Measurements from ENCODE around the gene FAM13C. TPM values are rescaled to one million over a fixed set of nuclear protein-coding genes. Genes with fewer than 3 reads are reported as not detected.
A peak's percentile ranks its signal among the peaks of the same experiment; 100 is the strongest.
"Not testable (repeated sequence)": the region's sequence is repeated elsewhere in the genome, so short reads cannot be mapped to it uniquely, and the experiment has no call there.

FAM13C gene
- total RNA-seq, 1 donor from 2014 or later: 31.8 TPM

DNA sequence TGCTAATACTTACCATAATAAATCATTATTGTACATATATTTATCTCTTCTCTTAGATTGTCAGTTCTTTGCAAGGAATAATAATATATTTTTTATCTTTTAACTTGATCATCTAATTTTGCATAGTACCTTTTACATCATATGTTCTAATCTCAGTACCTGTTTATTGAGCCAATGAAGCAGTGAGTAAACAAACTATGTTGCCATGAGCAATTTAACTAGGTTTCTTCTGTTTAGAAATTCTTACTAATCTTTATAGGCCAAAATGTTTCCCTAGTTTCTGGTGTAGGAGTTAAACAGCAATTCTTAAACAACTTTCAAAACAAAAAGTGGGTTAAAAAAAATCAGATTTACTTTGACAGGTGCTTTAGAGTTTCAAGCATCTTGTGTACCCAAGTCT, 124.6 kb downstream of the FAM13C start:
- no peak overlapping the region for H3K4me3 ChIP-seq (ENCODE audit: low read length in 3 of 3)
- no peaks in the 10 kb centered on the region for H3K9me3 ChIP-seq (ENCODE audit: control insufficient read depth in 3 of 3, low read length in 3 of 3)
- no peak overlapping the region for H3K27ac ChIP-seq (ENCODE audit: low read depth, low read length)
- no peaks in the 10 kb centered on the region for H3K4me1 ChIP-seq (ENCODE audit: control insufficient read depth in 3 of 3, insufficient read depth in 3 of 3, low read length in 3 of 3)
- no peaks in the 10 kb centered on the region for H3K27me3 ChIP-seq (ENCODE audit: control insufficient read depth in 3 of 3, insufficient read depth in 3 of 3, low read length in 3 of 3)
- no peak overlapping the region for H3K9ac ChIP-seq (ENCODE audit: low read depth in 1 of 3, low read length in 3 of 3)
- no peaks in the 10 kb centered on the region for H3K36me3 ChIP-seq (ENCODE audit: control insufficient read depth in 3 of 3, insufficient read depth in 3 of 3, low read length in 3 of 3)

DNA sequence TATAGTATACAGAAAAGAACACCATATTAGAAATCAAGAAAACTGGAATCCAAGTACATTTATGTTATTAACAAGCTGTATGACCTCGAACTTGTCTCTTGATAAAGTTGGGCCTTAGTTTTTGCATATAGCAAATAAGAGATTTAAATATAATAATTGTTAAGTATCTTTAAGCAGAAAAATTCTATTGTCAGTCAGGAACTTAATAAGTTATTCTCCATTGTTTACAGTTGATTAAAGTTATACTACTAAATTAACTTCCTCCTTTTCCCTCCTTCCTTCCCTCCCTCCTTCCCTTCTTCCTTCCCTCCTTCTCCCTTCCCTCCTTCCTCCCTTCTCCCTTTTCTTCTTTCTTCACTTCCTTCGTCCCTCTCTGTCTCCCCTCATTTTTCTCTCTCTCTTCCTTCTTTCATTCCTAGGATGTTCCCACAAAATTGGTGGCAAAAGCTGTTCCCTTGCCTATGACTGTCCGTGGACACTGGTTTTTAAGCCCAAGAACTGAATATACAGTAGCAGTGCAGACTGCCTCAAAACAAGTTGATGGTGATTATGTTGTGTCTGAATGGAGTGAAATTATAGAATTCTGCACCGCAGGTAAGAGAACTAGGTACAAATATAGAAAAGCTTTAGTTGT, 126.2 kb downstream of the FAM13C start:
- Histone ChIP-seq H3K9me3 (ENCODE audit: control insufficient read depth in 3 of 3, low read length in 3 of 3) (no peaks in the 10 kb centered on the region), H3K4me3 (ENCODE audit: low read length in 3 of 3) (no peak overlapping the region), H3K27me3 (ENCODE audit: control insufficient read depth in 3 of 3, insufficient read depth in 3 of 3, low read length in 3 of 3) (no peaks in the 10 kb centered on the region), H3K27ac (ENCODE audit: low read depth, low read length) (no peak overlapping the region), H3K36me3 (ENCODE audit: control insufficient read depth in 3 of 3, insufficient read depth in 3 of 3, low read length in 3 of 3) (no peaks in the 10 kb centered on the region), H3K9ac (ENCODE audit: low read depth in 1 of 3, low read length in 3 of 3) (no peak overlapping the region), H3K4me1 (ENCODE audit: control insufficient read depth in 3 of 3, insufficient read depth in 3 of 3, low read length in 3 of 3) (no peaks in the 10 kb centered on the region)

DNA sequence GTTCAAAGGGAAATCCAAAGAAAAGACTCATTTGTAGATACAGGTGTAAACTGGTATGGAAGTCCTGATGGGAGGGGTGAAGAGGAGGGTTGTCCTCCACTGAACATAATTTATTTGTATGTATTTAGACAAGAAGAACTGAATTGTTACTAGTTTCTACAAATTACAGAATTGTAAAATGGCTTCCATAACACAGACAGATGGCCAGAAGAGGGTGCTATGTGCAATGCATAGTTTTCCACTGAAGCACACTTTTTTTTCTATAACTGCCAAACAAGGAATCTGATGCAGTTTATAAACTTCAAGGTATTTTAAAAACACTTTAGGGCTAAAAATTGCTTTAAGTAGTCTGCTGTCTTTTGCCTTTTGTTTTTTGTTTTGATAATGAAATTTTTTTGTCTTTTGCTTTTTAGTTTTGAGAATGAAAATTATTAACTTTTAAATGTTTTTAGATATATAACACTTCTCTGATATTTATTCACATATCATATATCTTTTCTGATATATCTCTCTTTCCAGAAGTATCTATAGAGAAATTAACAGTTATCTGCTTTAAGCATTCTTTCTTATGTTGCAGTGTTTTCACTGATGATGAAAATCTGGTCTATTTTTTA, 127.4 kb downstream of the FAM13C start:
- Histone ChIP-seq H3K9me3 (ENCODE audit: control insufficient read depth in 3 of 3, low read length in 3 of 3) (no peaks in the 10 kb centered on the region), H3K27me3 (ENCODE audit: control insufficient read depth in 3 of 3, insufficient read depth in 3 of 3, low read length in 3 of 3) (no peaks in the 10 kb centered on the region), H3K36me3 (ENCODE audit: control insufficient read depth in 3 of 3, insufficient read depth in 3 of 3, low read length in 3 of 3) (no peaks in the 10 kb centered on the region), H3K9ac (ENCODE audit: low read depth in 1 of 3, low read length in 3 of 3) (no peak overlapping the region), H3K27ac (ENCODE audit: low read depth, low read length) (no peak overlapping the region), H3K4me1 (ENCODE audit: control insufficient read depth in 3 of 3, insufficient read depth in 3 of 3, low read length in 3 of 3) (no peaks in the 10 kb centered on the region), H3K4me3 (ENCODE audit: low read length in 3 of 3) (no peak overlapping the region)

DNA sequence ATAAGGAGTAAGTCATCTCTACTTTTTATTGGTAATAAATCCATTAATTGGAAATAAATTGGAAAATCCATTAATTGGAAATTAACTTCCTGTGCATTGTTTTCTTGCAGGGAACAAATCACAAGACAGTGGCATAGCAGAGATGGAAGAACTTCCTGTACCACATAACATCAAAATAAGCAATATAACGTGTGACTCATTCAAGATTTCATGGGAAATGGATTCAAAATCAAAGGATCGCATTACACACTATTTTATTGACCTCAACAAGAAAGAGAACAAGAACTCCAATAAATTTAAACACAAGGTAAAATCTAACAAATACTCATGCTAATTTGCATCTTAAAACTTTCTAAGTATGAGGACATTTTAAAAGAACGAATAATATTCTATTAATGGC, 128.2 kb downstream of the FAM13C start:
- no peak overlapping the region for H3K27ac ChIP-seq (ENCODE audit: low read depth, low read length)
- no peaks in the 10 kb centered on the region for H3K9me3 ChIP-seq (ENCODE audit: control insufficient read depth in 3 of 3, low read length in 3 of 3)
- H3K27me3 ChIP-seq (ENCODE audit: control insufficient read depth in 3 of 3, insufficient read depth in 3 of 3, low read length in 3 of 3): no peaks in the 10 kb centered on the region
- no peaks in the 10 kb centered on the region for H3K4me1 ChIP-seq (ENCODE audit: control insufficient read depth in 3 of 3, insufficient read depth in 3 of 3, low read length in 3 of 3)
- H3K36me3 ChIP-seq (ENCODE audit: control insufficient read depth in 3 of 3, insufficient read depth in 3 of 3, low read length in 3 of 3): no peaks in the 10 kb centered on the region
- no peak overlapping the region for H3K4me3 ChIP-seq (ENCODE audit: low read length in 3 of 3)
- H3K9ac ChIP-seq (ENCODE audit: low read depth in 1 of 3, low read length in 3 of 3): no peak overlapping the region

DNA sequence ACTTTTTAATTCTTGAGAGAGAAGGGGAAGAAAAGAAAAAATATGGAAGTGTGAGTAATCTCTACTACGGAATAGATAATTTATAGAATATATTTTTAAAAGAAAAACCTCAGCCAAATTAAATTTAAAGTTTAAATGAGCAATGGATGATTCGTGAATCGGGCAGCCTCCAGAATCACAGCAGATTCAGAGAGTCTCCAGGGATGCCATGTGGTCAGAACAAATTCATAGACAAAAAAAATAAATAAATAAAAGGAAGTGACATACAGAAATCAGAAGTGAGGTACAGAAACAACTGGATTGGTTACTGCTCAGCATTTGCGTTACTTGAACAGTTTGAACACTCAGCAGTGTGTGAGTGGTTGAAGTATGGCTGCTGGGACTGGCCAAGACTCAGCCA, 132.9 kb downstream of the FAM13C start:
- Histone ChIP-seq H3K9me3 (ENCODE audit: control insufficient read depth in 3 of 3, low read length in 3 of 3) (no peaks in the 10 kb centered on the region), H3K36me3 (ENCODE audit: control insufficient read depth in 3 of 3, insufficient read depth in 3 of 3, low read length in 3 of 3) (no peaks in the 10 kb centered on the region)

DNA sequence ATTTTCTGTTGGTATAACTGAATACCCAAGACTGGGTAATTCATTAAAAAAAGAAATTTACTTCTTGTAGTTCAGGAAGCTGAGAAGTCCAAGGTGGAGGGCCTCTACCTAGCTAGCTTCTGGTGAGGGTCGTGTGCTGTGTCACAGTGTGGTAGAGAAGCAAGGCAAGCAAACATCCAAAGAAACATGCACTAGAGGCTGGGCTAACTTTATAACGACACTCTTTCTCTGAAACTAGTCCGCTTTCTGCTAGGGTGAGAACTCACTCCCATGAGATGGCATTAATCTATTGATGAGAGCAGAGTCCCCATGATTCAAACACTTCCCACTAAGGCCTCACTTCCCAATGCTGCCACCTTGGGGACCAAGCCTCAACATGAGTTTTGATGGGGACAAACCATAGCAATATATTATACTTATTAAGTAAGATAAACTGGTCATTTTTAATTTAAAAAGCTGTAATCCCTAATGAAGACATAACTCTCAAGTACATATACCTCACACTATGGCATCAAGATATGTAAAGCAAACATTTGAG, 135.1 kb downstream of the FAM13C start:
- Histone ChIP-seq H3K27me3 (ENCODE audit: control insufficient read depth in 3 of 3, insufficient read depth in 3 of 3, low read length in 3 of 3) (no peaks in the 10 kb centered on the region), H3K36me3 (ENCODE audit: control insufficient read depth in 3 of 3, insufficient read depth in 3 of 3, low read length in 3 of 3) (no peaks in the 10 kb centered on the region), H3K4me1 (ENCODE audit: control insufficient read depth in 3 of 3, insufficient read depth in 3 of 3, low read length in 3 of 3) (no peaks in the 10 kb centered on the region), H3K9ac (ENCODE audit: low read depth in 1 of 3, low read length in 3 of 3) (peak overlapping the region in 1 of 3 donors; percentile 24), H3K4me3 (ENCODE audit: low read length in 3 of 3) (no peak overlapping the region), H3K9me3 (ENCODE audit: control insufficient read depth in 3 of 3, low read length in 3 of 3) (no peaks in the 10 kb centered on the region), H3K27ac (ENCODE audit: low read depth, low read length) (no peak overlapping the region)

More for the DNA sequence above, 132.9 kb downstream of the FAM13C start:
- Histone ChIP-seq H3K4me3 (ENCODE audit: low read length in 3 of 3) (no peak overlapping the region), H3K27me3 (ENCODE audit: control insufficient read depth in 3 of 3, insufficient read depth in 3 of 3, low read length in 3 of 3) (no peaks in the 10 kb centered on the region), H3K9ac (ENCODE audit: low read depth in 1 of 3, low read length in 3 of 3) (no peak overlapping the region), H3K4me1 (ENCODE audit: control insufficient read depth in 3 of 3, insufficient read depth in 3 of 3, low read length in 3 of 3) (no peaks in the 10 kb centered on the region), H3K27ac (ENCODE audit: low read depth, low read length) (no peak overlapping the region)

DNA sequence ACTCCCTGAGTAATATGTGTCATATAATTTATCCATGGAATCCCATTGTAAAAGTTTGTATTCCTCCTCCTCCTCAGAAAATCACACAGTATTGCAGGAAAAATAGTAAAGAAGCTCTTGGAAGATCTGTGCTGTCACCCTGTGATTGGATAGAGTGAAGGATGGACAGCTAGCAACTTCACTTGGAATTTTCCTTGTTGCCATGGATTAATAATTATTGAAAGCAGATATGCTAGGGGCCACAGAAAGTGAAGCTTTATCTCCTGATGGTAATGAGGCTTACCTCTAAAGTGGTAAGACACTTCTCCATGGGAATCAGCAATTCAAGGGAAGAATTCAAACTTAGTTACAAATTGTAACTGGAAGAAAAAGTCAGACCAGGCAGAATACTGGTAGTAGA, 137.1 kb downstream of the FAM13C start:
- Histone ChIP-seq H3K36me3 (ENCODE audit: control insufficient read depth in 3 of 3, insufficient read depth in 3 of 3, low read length in 3 of 3) (no peaks in the 10 kb centered on the region), H3K4me1 (ENCODE audit: control insufficient read depth in 3 of 3, insufficient read depth in 3 of 3, low read length in 3 of 3) (no peaks in the 10 kb centered on the region), H3K27ac (ENCODE audit: low read depth, low read length) (no peak overlapping the region), H3K9me3 (ENCODE audit: control insufficient read depth in 3 of 3, low read length in 3 of 3) (no peaks in the 10 kb centered on the region), H3K4me3 (ENCODE audit: low read length in 3 of 3) (no peak overlapping the region), H3K27me3 (ENCODE audit: control insufficient read depth in 3 of 3, insufficient read depth in 3 of 3, low read length in 3 of 3) (no peaks in the 10 kb centered on the region), H3K9ac (ENCODE audit: low read depth in 1 of 3, low read length in 3 of 3) (no peak overlapping the region)

DNA sequence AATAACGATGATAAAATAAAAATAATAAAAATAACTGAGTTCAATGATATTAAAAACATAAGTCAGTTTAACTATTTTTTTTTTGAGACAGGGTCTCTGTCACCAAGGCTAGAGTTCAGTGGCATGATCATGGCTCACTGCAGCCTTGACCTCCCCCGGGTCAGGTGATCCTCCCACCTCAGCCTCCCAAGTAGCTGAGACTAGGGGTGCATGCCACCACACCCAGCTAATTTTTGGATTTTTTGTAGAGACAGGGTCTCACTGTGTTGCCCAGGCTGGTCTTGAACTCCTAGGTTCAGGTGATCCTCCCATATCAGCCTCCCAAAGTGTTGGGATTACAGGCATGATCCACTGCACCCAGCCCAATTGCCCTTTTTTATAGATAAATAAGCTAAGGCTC, 138.8 kb downstream of the FAM13C start:
- not testable (repeated sequence) for H3K4me1 ChIP-seq (ENCODE audit: control insufficient read depth in 3 of 3, insufficient read depth in 3 of 3, low read length in 3 of 3); H3K9ac ChIP-seq (ENCODE audit: low read depth in 1 of 3, low read length in 3 of 3); H3K9me3 ChIP-seq (ENCODE audit: control insufficient read depth in 3 of 3, low read length in 3 of 3); H3K36me3 ChIP-seq (ENCODE audit: control insufficient read depth in 3 of 3, insufficient read depth in 3 of 3, low read length in 3 of 3); H3K27me3 ChIP-seq (ENCODE audit: control insufficient read depth in 3 of 3, insufficient read depth in 3 of 3, low read length in 3 of 3); H3K4me3 ChIP-seq (ENCODE audit: low read length in 3 of 3); H3K27ac ChIP-seq (ENCODE audit: low read depth, low read length)

DNA sequence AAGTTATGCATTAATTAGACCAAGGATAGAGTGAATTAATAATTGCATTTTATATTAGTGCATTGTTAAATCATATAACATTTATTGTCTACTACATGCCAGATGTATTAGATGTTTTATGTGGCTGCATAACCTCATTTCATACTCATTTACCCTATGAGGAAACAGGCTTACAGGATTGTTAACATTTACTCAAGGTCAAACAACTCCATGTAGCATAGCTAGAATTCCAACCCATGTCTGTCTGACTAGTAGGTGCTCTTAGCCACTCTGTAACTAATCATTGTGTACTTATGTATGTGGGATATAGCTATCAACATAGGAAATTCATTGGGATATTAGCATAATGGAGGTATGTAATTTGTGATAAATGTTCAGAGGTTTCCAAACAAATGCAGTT, 139.6 kb downstream of the FAM13C start:
- H3K4me1 ChIP-seq (ENCODE audit: control insufficient read depth in 3 of 3, insufficient read depth in 3 of 3, low read length in 3 of 3): no peaks in the 10 kb centered on the region
- no peak overlapping the region for H3K27ac ChIP-seq (ENCODE audit: low read depth, low read length)
- H3K36me3 ChIP-seq (ENCODE audit: control insufficient read depth in 3 of 3, insufficient read depth in 3 of 3, low read length in 3 of 3): no peaks in the 10 kb centered on the region
- no peak overlapping the region for H3K9ac ChIP-seq (ENCODE audit: low read depth in 1 of 3, low read length in 3 of 3)
- H3K27me3 ChIP-seq (ENCODE audit: control insufficient read depth in 3 of 3, insufficient read depth in 3 of 3, low read length in 3 of 3): no peaks in the 10 kb centered on the region
- no peaks in the 10 kb centered on the region for H3K9me3 ChIP-seq (ENCODE audit: control insufficient read depth in 3 of 3, low read length in 3 of 3)
- no peak overlapping the region for H3K4me3 ChIP-seq (ENCODE audit: low read length in 3 of 3)

DNA sequence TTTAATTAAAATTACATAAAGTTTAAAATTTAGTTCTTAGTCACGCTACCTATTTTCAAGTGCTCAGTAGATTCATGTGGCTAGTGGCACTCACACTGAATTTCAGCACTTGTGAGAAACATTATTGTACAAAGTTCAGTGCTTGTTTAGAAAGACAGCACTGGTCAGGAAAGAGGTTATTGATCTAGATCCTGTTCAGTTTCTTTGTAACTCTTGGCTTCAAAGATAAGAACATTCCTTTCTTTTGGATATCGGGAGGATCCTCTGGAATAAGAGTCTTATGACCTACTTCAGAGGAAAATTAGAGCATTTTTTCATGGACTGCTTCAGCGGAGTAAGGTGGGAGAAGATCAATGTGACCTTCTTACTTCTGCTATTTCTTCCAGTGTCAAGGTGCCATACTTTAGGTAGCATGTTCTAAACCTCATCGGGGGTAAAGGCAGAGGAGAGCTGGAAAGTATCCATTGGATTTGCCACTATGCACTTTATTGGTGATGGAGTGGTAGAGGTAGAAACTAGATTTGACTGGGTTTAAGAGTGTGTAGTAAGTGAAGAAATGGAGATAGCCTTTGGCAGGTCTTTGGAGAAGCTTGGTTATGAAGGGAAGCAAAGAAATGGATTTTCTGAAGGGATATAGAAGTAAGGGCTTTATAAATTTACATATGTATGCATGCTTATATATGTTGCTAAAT, 146.0 kb downstream of the FAM13C start:
- H3K9ac ChIP-seq (ENCODE audit: low read depth in 1 of 3, low read length in 3 of 3): no peak overlapping the region
- H3K27ac ChIP-seq (ENCODE audit: low read depth, low read length): no peak overlapping the region
- no peak overlapping the region for H3K4me3 ChIP-seq (ENCODE audit: low read length in 3 of 3)
- H3K9me3 ChIP-seq (ENCODE audit: control insufficient read depth in 3 of 3, low read length in 3 of 3): no peaks in the 10 kb centered on the region
- no peaks in the 10 kb centered on the region for H3K27me3 ChIP-seq (ENCODE audit: control insufficient read depth in 3 of 3, insufficient read depth in 3 of 3, low read length in 3 of 3)
- H3K4me1 ChIP-seq (ENCODE audit: control insufficient read depth in 3 of 3, insufficient read depth in 3 of 3, low read length in 3 of 3): no peaks in the 10 kb centered on the region
- H3K36me3 ChIP-seq (ENCODE audit: control insufficient read depth in 3 of 3, insufficient read depth in 3 of 3, low read length in 3 of 3): no peaks in the 10 kb centered on the region
